Measurements from ENCODE around the gene ATG7.
A peak's percentile ranks its signal among the peaks of the same experiment; 100 is the strongest.

ATG7 gene

GRCh38 chr3:11271986-11272904, at the start of gene ATG7:
ATG7 (plus strand) TSS chr3:11272397; CDS start chr3:11298696, 26,299 bp downstream.
- TF ChIP-seq CTCF (conservative IDR thresholded peaks at IDR 0.05; ENCODE audit: low read depth, low read length), result no peak
- H3K4me3 ChIP-seq (IDR thresholded peaks at IDR 0.05; ENCODE audit: insufficient read depth, low read depth, low read length), result peak within 1 kb of the TSS; percentile 33
- H4K20me1 ChIP-seq (ENCODE audit: insufficient read depth), result no peaks in the 10 kb centered on the region
- H3K9ac ChIP-seq, result peak within 1 kb of the TSS; percentile 92
- peak within 1 kb of the TSS; percentile 46 for H3K27ac ChIP-seq
- peak within 1 kb of the TSS; percentile 76 for H2AFZ ChIP-seq (ENCODE audit: low read depth)
- peaks cover 6% of the 10 kb centered on the region for H3K4me1 ChIP-seq (ENCODE audit: low read depth, poor library complexity, severe bottlenecking)
- H3K79me2 ChIP-seq (ENCODE audit: insufficient read depth, low read depth), result peaks cover 23% of the 10 kb centered on the region
- H3K36me3 ChIP-seq (ENCODE audit: insufficient read depth), result no peaks in the 10 kb centered on the region
- H3K4me2 ChIP-seq, result peak within 1 kb of the TSS; percentile 60
- no peaks in the 10 kb centered on the region for H3K27me3 ChIP-seq (ENCODE audit: insufficient read depth, low read depth)

GRCh38 chr3:11224010-11224409, 48.2 kb upstream of the ATG7 start:
- H2AFZ ChIP-seq (ENCODE audit: low read depth), result no peak overlapping the region
- no peak overlapping the region for H3K4me2 ChIP-seq
- TF ChIP-seq CTCF (conservative IDR thresholded peaks at IDR 0.05; ENCODE audit: low read depth, low read length), result no peak
- H3K4me1 ChIP-seq (ENCODE audit: low read depth, poor library complexity, severe bottlenecking), result no peaks in the 10 kb centered on the region
- no peaks in the 10 kb centered on the region for H3K27me3 ChIP-seq (ENCODE audit: insufficient read depth, low read depth)
- H3K4me3 ChIP-seq (IDR thresholded peaks at IDR 0.05; ENCODE audit: insufficient read depth, low read depth, low read length), result no peak overlapping the region
- no peak overlapping the region for H3K9ac ChIP-seq
- no peaks in the 10 kb centered on the region for H3K36me3 ChIP-seq (ENCODE audit: insufficient read depth)
- H3K79me2 ChIP-seq (ENCODE audit: insufficient read depth, low read depth), result no peaks in the 10 kb centered on the region
- no peak overlapping the region for H3K27ac ChIP-seq
- H4K20me1 ChIP-seq (ENCODE audit: insufficient read depth), result no peaks in the 10 kb centered on the region

- H3K27me3 ChIP-seq (ENCODE audit: insufficient read depth, low read depth), result no peaks in the 10 kb centered on the region
- no peak for TF ChIP-seq CTCF (conservative IDR thresholded peaks at IDR 0.05; ENCODE audit: low read depth, low read length)
- H4K20me1 ChIP-seq (ENCODE audit: insufficient read depth), result no peaks in the 10 kb centered on the region
- no peak overlapping the region for H3K4me2 ChIP-seq
- H3K27ac ChIP-seq, result no peak overlapping the region
- no peaks in the 10 kb centered on the region for H3K4me1 ChIP-seq (ENCODE audit: low read depth, poor library complexity, severe bottlenecking)
- H3K9ac ChIP-seq, result no peak overlapping the region
- no peak overlapping the region for H3K4me3 ChIP-seq (IDR thresholded peaks at IDR 0.05; ENCODE audit: insufficient read depth, low read depth, low read length)
- H3K79me2 ChIP-seq (ENCODE audit: insufficient read depth, low read depth), result no peaks in the 10 kb centered on the region
- H3K36me3 ChIP-seq (ENCODE audit: insufficient read depth), result no peaks in the 10 kb centered on the region
- no peak overlapping the region for H2AFZ ChIP-seq (ENCODE audit: low read depth)
Observed at GRCh38 chr3:11224870-11225229, 47.3 kb upstream of the ATG7 start.

GRCh38 chr3:11226042-11226370, 46.2 kb upstream of the ATG7 start:
- Histone ChIP-seq H3K27me3 (ENCODE audit: insufficient read depth, low read depth) (no peaks in the 10 kb centered on the region), H3K4me3 (IDR thresholded peaks at IDR 0.05; ENCODE audit: insufficient read depth, low read depth, low read length) (no peak overlapping the region), H3K36me3 (ENCODE audit: insufficient read depth) (no peaks in the 10 kb centered on the region), H3K27ac (no peak overlapping the region), H3K4me1 (ENCODE audit: low read depth, poor library complexity, severe bottlenecking) (no peaks in the 10 kb centered on the region), H4K20me1 (ENCODE audit: insufficient read depth) (no peaks in the 10 kb centered on the region), H3K4me2 (no peak overlapping the region), H2AFZ (ENCODE audit: low read depth) (no peak overlapping the region), H3K79me2 (ENCODE audit: insufficient read depth, low read depth) (no peaks in the 10 kb centered on the region), H3K9ac (no peak overlapping the region)
- TF ChIP-seq CTCF (conservative IDR thresholded peaks at IDR 0.05; ENCODE audit: low read depth, low read length), result no peak
